NCI-H146 treated with DMSO at 0.1 percent for 48 hours (cell line): Measurements from ENCODE around the gene LOXL1.
"Not testable (repeated sequence)": the region's sequence is repeated elsewhere in the genome, so short reads cannot be mapped to it uniquely, and the experiment has no call there.

ENCODE experiments used
- DNase-seq: peaks from one replicate; lab custom pipeline; 2025; ENCODE audit not compliant: unreplicated experiment; lab: John Stamatoyannopoulos, UW

The LOXL1 gene

DNA sequence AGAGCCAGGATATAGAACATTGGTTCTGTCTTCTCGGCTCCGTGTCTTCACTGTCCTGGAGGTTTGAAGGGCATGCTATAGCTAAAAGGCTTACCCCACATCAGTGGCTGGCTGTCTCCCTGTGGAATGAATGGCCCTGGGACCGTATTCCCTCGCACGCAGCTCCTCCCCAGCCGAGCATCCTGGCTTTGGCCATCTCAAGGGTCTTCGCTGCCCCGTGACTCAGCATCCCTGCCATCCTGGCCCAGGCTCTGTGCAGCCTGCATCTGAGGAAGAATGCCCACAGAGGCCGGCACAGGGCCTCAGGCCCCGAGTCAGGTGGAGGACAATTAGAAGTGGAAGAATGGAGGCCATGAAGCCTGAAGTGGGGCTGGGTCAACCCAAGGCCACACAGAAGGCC, 11.0 kb downstream of the LOXL1 start:
- DNase-seq: no peak

DNA sequence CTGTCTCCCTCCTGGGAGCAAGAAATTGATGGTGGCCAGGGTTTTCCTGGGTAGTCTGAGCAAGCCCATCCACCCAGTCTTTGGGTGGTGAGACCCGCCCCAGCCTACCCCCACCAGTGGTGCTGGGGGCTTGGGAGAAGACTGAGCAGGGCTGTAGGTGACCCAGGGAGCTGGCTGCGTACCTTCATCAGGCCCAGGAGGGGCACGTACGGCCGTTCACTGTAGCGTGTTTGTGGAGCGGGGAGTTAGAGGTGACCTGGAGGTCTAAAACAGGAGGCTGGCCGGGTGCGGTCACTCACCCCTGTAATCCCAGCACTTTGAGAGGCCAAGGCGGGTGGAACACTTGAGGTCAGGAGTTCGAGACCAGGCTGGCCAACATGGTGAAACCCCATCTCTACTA, 11.5 kb downstream of the LOXL1 start:
- no peak for DNase-seq

DNA sequence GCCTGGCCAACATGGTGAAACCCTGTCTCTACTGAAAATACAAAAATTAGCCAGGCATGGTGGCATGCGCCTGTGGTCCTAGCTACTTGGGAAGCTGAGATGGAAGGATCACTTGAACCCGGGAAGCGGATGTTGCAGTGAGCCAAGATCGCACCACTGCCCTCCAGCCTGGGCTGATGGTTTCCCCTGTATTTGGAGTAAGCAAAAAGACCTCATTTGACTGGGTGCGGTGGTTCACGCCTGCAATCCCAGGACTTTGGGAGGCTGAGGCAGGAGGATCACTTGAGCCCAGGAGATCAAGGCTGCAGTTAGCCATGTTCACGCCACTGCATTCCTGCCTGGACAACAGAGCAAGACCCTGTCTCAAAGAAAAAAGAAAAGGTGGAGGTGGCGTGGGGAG, 12.3 kb downstream of the LOXL1 start:
- DNase-seq: not testable (repeated sequence)

- no peak for DNase-seq
Observed at GRCh38 chr15:73939138-73939537, 12.9 kb downstream of the LOXL1 start.

- no peak for DNase-seq
Observed at GRCh38 chr15:73940061-73940981, 14.1 kb downstream of the LOXL1 start.

DNA sequence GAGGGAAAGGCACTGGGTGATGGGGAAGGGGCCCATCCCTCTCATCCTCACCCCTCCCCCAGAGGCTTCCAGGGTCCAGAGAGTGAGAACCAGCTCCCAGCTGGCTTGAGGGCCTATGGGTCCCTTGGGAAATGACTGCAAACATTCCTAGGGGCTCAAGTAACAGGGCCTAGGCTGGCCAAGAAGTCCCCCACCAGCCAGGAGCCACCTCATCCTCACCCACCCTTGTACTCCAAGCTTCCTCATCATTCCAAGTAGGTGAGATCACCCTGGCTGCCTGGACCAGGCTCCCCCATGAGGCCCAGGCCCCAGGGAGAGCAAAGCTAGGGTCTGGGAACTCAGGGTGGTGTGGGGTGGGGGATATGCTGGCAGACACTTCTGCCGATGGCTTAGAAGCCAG, 14.8 kb downstream of the LOXL1 start:
- DNase-seq: no peak

DNA sequence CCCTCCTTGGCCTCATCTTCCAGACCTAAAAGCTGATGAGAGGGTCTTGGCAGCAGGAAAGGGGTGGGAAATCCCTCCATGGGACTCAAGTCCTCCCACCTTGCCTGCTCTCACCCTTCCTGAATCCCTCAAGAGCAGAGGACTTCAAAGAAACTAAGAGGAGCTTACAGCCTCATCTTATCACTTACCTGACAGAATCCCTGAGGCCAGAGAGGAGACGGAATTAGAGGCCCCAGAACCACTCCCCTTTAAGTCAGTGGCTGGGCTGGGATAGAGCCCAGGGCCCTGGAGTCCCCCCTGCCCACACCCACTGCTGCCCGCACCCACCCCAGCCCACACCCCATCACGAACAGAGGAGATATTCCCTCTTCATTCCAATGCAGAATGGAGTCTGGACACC, 15.2 kb downstream of the LOXL1 start:
- DNase-seq: no peak

DNA sequence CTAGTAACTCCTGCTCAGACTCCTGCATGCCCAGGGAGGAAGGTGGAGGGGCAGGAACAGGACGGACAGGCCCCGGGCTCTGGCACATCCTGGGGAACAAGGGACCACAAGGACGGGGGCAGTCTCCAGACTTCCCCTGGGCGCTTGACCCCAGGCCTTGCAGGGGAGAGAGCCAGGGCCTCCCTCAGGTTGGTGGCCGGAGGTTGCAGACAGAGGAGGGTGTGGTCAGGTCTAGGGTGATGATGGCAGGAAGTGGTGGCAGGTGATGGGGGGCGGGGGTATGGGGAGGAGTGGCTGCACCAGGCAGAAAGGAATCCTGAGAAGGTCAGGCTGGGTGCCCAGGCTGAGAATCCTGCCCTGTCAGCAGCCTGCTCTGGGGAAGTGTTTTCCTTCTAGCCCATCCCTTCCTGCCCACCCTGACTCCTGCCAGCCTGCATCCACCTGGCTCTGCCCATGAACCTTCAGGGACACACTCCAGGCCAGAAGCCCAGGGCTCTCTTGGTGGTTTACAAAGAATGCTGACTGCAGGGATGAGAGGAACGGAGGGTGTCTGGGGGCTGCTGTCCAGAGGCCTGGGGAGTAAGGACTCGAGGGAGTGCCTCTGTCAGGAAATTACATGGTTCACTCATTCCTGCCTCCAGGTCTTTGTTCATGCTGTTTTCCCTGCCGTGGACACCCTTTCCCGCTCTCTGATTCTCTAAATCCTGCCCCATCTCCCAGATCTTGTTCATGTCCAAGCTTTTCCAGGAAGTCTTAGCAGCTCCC, 15.8 kb downstream of the LOXL1 start:
- DNase-seq: no peak

DNA sequence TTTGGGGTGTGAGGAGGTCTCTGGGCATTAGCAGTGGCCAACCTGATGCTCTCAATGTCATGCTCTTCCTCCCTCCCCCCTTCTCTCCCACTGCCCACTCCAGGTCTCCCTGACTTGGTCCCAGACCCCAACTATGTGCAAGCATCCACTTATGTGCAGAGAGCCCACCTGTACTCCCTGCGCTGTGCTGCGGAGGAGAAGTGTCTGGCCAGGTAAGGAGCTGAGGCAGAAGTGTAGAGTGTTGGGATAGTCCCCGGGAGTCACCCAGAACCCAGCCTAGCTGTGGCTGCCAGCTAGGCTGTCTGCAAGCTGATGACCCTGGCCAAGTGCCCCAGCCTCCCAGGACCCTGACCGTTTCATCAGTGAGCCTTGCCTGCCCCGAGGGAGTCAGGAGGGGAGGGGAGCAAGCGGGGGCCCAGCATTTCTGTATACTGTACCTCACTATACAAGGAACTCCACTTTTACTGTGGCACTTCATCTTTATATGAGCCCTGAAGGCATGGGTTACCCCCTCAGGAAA, 16.5 kb downstream of the LOXL1 start:
- DNase-seq: no peak

DNA sequence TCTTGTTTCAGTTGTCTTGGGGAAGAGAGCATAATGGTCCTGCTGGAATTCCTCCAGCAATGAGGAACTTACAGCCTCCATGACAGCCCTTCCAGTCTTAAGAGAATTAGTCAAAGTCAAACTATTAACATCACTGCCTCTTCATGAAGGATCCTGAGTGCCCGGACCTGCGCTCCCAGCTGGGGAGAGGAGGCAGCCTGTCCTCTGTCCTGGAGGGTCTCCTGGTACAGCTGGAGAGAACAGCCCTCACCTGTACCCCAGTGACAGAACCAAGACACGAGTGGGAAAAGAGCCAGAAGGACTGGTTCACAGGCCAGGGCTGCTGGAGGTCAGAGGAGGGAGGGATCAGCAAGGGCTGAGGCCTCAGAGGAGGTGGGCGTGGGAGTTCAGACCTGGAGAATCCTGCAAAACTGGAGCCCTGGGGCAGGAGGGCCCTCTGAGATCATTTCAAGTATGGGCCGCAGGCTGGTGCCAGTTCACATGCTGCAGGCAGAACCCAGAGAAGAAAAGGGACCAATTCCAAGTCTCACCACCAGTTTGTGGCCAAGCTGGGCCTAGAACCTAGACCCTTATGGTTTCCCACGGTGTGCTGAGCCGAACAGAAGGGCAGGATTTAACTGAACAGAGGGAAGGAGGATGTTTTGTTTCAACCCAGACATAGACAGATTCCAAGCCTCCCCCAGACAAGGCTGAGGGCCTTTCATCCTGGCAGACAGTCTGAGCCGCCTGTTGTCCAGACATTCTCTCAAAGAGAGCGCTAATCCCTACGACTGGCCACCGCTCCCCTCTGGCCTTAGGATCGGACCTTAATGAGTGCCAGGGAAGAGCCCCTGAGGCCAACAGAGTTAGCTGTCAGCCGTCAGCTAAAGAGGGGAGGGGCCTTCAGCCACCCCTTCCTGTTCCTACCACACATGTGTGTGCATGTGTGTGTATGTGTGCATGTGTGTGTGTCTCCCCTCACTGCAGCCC, 18.2 kb downstream of the LOXL1 start:
- DNase-seq: no peak

GRCh38 chr15:73945130-73945508, 18.9 kb downstream of the LOXL1 start:
- DNase-seq: no peak

GRCh38 chr15:73946046-73946721, 19.9 kb downstream of the LOXL1 start:
- DNase-seq: no peak

- DNase-seq: no peak
Observed at GRCh38 chr15:73946795-73947370, 20.6 kb downstream of the LOXL1 start.

- no peak for DNase-seq
Observed at GRCh38 chr15:73947651-73948050, 21.4 kb downstream of the LOXL1 start.

DNA sequence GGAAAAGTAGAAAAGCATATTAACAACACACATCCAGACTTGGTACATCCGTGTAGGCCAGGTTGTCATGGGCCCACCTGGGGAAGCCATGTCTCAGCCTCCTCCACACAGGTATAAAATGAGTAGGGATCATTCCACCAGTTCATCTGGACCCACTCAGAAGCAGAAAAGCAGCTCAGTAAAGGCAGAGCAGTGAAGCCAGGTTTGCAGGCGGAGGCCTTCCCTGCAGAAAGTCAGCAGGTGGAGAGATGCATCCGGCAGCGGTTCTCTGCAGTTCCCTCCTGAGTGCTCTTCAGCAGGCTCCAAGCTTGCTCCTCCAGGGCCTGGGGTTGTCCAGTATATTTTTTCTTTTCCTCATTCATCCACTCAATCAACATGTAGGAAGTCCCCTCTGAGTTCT, 22.1 kb downstream of the LOXL1 start:
- no peak for DNase-seq

DNA sequence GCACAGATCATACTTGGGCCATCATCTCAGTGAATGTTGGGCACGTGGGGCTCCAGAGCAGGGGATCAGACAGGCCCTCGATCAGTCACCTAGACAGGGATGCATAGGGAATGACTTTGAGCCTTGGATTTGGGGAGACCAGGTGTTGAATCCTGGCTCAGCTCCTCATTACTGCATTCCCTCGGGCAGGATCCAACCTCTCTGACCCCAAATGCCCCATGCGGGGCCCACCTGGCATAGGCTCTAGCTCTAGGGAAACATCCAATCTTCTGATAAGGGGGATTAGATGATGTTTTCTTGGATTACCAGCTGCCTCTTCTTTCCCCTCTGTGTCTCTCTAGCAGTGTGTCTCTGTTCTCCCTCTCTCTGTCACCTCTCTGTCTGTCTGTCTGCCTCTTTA, 22.7 kb downstream of the LOXL1 start:
- DNase-seq: no peak

DNA sequence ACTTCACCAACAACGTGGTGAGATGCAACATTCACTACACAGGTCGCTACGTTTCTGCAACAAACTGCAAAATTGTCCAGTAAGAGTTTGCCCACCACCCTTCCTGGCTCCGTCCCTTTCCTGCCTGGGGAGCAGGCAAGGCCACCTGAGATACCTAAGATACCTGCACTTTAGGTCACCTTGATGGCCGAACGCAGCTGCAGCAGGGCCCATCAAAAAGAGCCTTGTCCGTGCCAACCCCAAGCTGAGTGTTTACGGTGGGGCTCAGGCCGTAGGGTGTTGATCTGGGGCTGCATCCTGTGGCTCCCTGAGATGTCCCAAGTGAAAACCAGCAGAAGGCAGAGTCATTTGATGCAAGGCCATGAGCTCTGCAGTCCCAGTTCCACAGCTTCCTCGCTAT, 23.2 kb downstream of the LOXL1 start:
- DNase-seq: no peak

- no peak for DNase-seq
Observed at GRCh38 chr15:73950479-73950830, 24.2 kb downstream of the LOXL1 start.

DNA sequence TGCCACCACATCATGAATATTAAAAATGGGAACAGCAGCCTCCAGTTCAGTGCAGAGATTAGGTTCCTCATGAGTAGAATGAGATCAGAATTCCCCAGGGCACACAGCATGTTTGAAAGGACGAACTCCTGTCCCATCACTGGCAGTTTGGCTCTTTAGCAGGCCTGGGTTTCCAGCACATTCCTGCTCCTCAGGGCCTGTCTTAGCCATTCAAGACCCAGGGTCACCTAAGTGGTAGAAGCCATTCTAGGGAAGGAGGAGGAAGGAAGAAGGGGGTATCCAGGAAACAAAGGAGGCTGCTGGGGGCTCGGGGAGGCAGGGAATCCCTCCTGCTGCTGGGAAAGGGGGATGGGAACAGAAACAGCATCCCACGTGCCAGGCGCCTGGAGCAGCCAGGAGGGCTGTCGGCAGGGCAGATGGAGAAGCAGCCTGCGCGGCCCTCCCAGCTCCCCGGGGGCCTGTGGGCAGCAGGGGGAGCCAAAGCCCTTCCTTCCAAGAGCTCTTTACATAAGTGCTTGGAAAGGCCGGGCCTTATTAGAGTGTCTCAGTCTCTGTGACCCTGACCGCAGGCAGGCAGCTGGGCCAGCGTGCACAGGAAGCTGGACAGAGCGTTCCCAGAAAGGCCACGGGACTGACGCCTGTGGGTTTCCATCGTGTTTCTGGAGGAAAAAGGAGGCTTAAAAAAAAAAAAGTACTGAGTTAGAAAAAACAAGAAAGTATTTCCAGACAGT, 24.7 kb downstream of the LOXL1 start:
- peak; percentile 42 for DNase-seq
